ENCODE measurements around the gene NT5DC4.

NT5DC4 gene

GRCh38 chr2:112722816-112723546 lies 2.2 kb downstream of the NT5DC4 start:
- in situ Hi-C loops (cut with MboI; ENCODE audit: low sequenced_read_pairs): no loop called here

GRCh38 chr2:112723547-112723940 lies 2.7 kb downstream of the NT5DC4 start:
- in situ Hi-C loops (cut with MboI; ENCODE audit: low sequenced_read_pairs): no loop called here

- in situ Hi-C loops (cut with MboI; ENCODE audit: low sequenced_read_pairs): no loop called here
Observed at GRCh38 chr2:112723995-112724394, 3.2 kb downstream of the NT5DC4 start.

- in situ Hi-C loops (cut with MboI; ENCODE audit: low sequenced_read_pairs): no loop called here
Observed at GRCh38 chr2:112724591-112725525, 4.0 kb downstream of the NT5DC4 start.

GRCh38 chr2:112725545-112726457 lies 5.0 kb downstream of the NT5DC4 start:
- in situ Hi-C loops (cut with MboI; ENCODE audit: low sequenced_read_pairs): no loop called here

- in situ Hi-C loops (cut with MboI; ENCODE audit: low sequenced_read_pairs): no loop called here
Observed at GRCh38 chr2:112726487-112727190, 5.8 kb downstream of the NT5DC4 start.

- in situ Hi-C loops (cut with MboI; ENCODE audit: low sequenced_read_pairs): no loop called here
Observed at GRCh38 chr2:112727276-112728028, 6.6 kb downstream of the NT5DC4 start.

- in situ Hi-C loops (cut with MboI; ENCODE audit: low sequenced_read_pairs): no loop called here
Observed at GRCh38 chr2:112728029-112728362, 7.2 kb downstream of the NT5DC4 start.

- in situ Hi-C loops (cut with MboI; ENCODE audit: low sequenced_read_pairs): no loop called here
Observed at GRCh38 chr2:112728378-112729175, 7.8 kb downstream of the NT5DC4 start.

GRCh38 chr2:112730216-112730615 lies 9.4 kb downstream of the NT5DC4 start:
- in situ Hi-C loops (cut with MboI; ENCODE audit: low sequenced_read_pairs): no loop called here

- in situ Hi-C loops (cut with MboI; ENCODE audit: low sequenced_read_pairs): no loop called here
Observed at GRCh38 chr2:112730791-112731190, 10.0 kb downstream of the NT5DC4 start.

GRCh38 chr2:112731479-112731878 lies 10.7 kb downstream of the NT5DC4 start:
- in situ Hi-C loops (cut with MboI; ENCODE audit: low sequenced_read_pairs): no loop called here

- in situ Hi-C loops (cut with MboI; ENCODE audit: low sequenced_read_pairs): no loop called here
Observed at GRCh38 chr2:112733456-112733855, 12.6 kb downstream of the NT5DC4 start.

GRCh38 chr2:112733871-112734270 lies 13.1 kb downstream of the NT5DC4 start:
- in situ Hi-C loops (cut with MboI; ENCODE audit: low sequenced_read_pairs): no loop called here

GRCh38 chr2:112737542-112738232 lies 16.9 kb downstream of the NT5DC4 start:
- in situ Hi-C loops (cut with MboI; ENCODE audit: low sequenced_read_pairs): no loop called here

GRCh38 chr2:112740527-112740926 lies 19.7 kb downstream of the NT5DC4 start:
- in situ Hi-C loops (cut with MboI; ENCODE audit: low sequenced_read_pairs): no loop called here

- in situ Hi-C loops (cut with MboI; ENCODE audit: low sequenced_read_pairs): no loop called here
Observed at GRCh38 chr2:112749755-112750559, 29.1 kb downstream of the NT5DC4 start.

GRCh38 chr2:112750560-112750843 lies 29.7 kb downstream of the NT5DC4 start:
- in situ Hi-C loops (cut with MboI; ENCODE audit: low sequenced_read_pairs): no loop called here

Data from hTERT RPE-1 (cell line).